Mammary epithelial cell (primary cell): Measurements from ENCODE around the gene GRPEL2.

Experiments
- CTCF ChIP-seq, 2 donors: IDR thresholded peaks in 1 of 2; conservative IDR thresholded peaks in 1 of 2; 2 replicates each; pipeline ENCODE4 v1.5.1; 2011 to 2012; ENCODE audit warnings: inconsistent platforms in 2 of 2, low read length in 2 of 2, mild to moderate bottlenecking in 2 of 2, control low read depth in 1 of 2, low read depth in 1 of 2; ENCODE audit not compliant: insufficient read depth in 1 of 2; ENCODE audit errors: extremely low read depth in 1 of 2
- EZH2 ChIP-seq: IDR thresholded peaks from 2 replicates; pipeline ENCODE4 v1.6.1; 2012; ENCODE audit warnings: low read length, inconsistent platforms, borderline replicate concordance

- TF ChIP-seq EZH2 = no peak
- TF ChIP-seq CTCF (conservative IDR thresholded peaks at IDR 0.05 in 1 of 2, IDR thresholded peaks at IDR 0.05 in 1 of 2; ENCODE audit: extremely low read depth in 1 of 2, insufficient read depth in 1 of 2, low read depth in 1 of 2, low read length in 2 of 2) = peak; percentile 90 to 96
These were observed 36.7 kb downstream of the GRPEL2 start for GRCh38 chr5:149381986-149382338.
